Ovary (tissue), 3 donors: Measurements from ENCODE around the gene HBA1.

Experiments used
- EP300 ChIP-seq: sonication (generic); formaldehyde crosslinking; IDR thresholded peaks from one replicate; pipeline ENCODE4 v1.6.1; 2017; ENCODE audit warnings: antibody characterized with exemption
- POLR2A ChIP-seq: fragments of 450-650 bp; IDR thresholded peaks from one replicate; pipeline ENCODE4 v1.6.1; 2017; ENCODE audit warnings: antibody characterized with exemption, mild to moderate bottlenecking, moderate library complexity
- TF ChIP-seq, protein P1 (sequence below), 3 donors: fragments of 450-650 bp in 2 of 3; fragments of 200-600 bp in 1 of 3; IDR thresholded peaks; one replicate each; pipeline versions ENCODE4 v1.5.1 to v1.8.0; 2016 to 2022; ENCODE audit warnings: antibody characterized with exemption in 3 of 3, mild to moderate bottlenecking in 1 of 3
- donor health status: DM: no; HTN: no; CAD: no.

DNA sequence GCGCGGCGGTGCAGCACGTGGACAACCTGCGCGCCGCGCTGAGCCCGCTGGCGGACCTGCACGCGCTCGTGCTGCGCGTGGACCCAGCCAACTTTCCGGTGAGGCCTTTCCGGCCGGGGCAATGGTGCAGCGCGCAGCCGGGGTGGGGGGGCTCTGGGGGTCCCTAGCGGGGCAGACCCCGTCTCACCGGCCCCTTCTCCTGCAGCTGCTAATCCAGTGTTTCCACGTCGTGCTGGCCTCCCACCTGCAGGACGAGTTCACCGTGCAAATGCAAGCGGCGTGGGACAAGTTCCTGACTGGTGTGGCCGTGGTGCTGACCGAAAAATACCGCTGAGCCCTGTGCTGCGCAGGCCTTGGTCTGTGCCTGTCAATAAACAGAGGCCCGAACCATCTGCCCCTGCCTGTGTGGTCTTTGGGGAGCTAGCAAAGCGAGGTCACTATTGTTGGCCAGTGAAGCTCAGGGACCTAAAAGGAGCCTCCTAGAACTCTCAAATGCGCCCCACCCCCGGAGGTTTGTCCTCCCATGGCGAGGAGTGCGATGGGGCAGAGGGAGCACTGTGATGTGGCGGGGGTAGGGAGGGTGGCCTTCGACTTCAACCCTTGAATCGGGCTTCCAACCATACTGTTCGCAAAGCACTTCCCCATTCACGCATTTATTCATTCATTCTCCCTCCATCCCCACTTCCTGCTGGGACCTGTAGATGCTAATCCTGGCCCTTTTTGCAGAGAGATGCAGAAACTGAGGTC, 9.9 kb upstream of the HBA1 start:
- TF ChIP-seq, protein P1, sequence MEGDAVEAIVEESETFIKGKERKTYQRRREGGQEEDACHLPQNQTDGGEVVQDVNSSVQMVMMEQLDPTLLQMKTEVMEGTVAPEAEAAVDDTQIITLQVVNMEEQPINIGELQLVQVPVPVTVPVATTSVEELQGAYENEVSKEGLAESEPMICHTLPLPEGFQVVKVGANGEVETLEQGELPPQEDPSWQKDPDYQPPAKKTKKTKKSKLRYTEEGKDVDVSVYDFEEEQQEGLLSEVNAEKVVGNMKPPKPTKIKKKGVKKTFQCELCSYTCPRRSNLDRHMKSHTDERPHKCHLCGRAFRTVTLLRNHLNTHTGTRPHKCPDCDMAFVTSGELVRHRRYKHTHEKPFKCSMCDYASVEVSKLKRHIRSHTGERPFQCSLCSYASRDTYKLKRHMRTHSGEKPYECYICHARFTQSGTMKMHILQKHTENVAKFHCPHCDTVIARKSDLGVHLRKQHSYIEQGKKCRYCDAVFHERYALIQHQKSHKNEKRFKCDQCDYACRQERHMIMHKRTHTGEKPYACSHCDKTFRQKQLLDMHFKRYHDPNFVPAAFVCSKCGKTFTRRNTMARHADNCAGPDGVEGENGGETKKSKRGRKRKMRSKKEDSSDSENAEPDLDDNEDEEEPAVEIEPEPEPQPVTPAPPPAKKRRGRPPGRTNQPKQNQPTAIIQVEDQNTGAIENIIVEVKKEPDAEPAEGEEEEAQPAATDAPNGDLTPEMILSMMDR (IDR thresholded peaks at IDR 0.05): no peak
- no peak for TF ChIP-seq POLR2A
- TF ChIP-seq EP300: no peak
